Breast epithelium (tissue), 4 donors: ENCODE data around the gene SPATA12. TPM values are rescaled to one million over a fixed set of nuclear protein-coding genes. Genes with fewer than 3 reads are reported as not detected.

Experiments used
- DNase-seq, 2 donors: peaks; one replicate each; pipeline ENCODE4 v3.0.0-alpha.2; 2019; ENCODE audit warnings: low spot score in 2 of 2
- H3K27ac ChIP-seq, 2 donors: fragments of 200-600 bp; sonication (generic) in 1 of 2; one replicate each; pipeline ENCODE4 v1.5.1; 2016 to 2019; ENCODE audit warnings: mild to moderate bottlenecking in 1 of 2
- H3K27me3 ChIP-seq, 2 donors: fragments of 200-600 bp; sonication (generic) in 1 of 2; one replicate each; pipeline versions ENCODE4 v1.5.1 to v1.6.0; 2017 to 2019; ENCODE audit warnings: control low read depth in 1 of 2, mild to moderate bottlenecking in 1 of 2
- H3K36me3 ChIP-seq: fragments of 200-600 bp; one replicate; pipeline ENCODE4 v1.5.1; 2019
- H3K4me1 ChIP-seq, 2 donors: fragments of 200-600 bp; sonication (generic); one replicate each; pipeline ENCODE4 v1.5.1; 2016 to 2019; ENCODE audit warnings: control low read depth in 1 of 2
- H3K4me3 ChIP-seq, 3 donors: fragments of 200-600 bp; sonication (generic); 1 replicate in 2 of 3; 2 replicates in 1 of 3; pipeline ENCODE4 v1.5.1; 2016 to 2019; ENCODE audit warnings: mild to moderate bottlenecking in 3 of 3, moderate library complexity in 2 of 3
- H3K9me3 ChIP-seq, 2 donors: fragments of 200-600 bp; sonication (generic) in 1 of 2; one replicate each; pipeline ENCODE4 v1.5.1; 2016 to 2019; ENCODE audit warnings: control low read depth in 1 of 2
- POLR2A ChIP-seq: fragments of 450-650 bp; IDR thresholded peaks from one replicate; pipeline ENCODE4 v1.6.1; 2016; ENCODE audit warnings: antibody characterized with exemption, mild to moderate bottlenecking, moderate library complexity
- POLR2AphosphoS5 ChIP-seq, 3 donors: sonication (generic); formaldehyde crosslinking; IDR thresholded peaks; one replicate each; pipeline ENCODE4 v1.6.1; 2017; ENCODE audit warnings: antibody characterized with exemption in 3 of 3
- intact Hi-C: fragments of 100-400 bp; cut with DNase I; formaldehyde crosslinking; loops from one replicate; pipeline ENCODE4 v1.15.1; 2023; ENCODE audit warnings: low total_unique reads
- total RNA-seq, 3 donors: library from RNA; depleted of rRNA; stranded (reverse); fragments of >200 nt; gene quantifications; one replicate each; pipeline ENCODE4 v1.1.0, GENCODE V29; 2016
- TF ChIP-seq, protein P1 (sequence below), 3 donors: fragments of 450-650 bp; IDR thresholded peaks; one replicate each; pipeline ENCODE4 v1.5.1; 2016 to 2017; ENCODE audit warnings: antibody characterized with exemption in 3 of 3, mild to moderate bottlenecking in 3 of 3, moderate library complexity in 3 of 3

The SPATA12 gene
- total RNA-seq, 3 donors from 2014 or later: 0.29 TPM; not detected in 2

DNA sequence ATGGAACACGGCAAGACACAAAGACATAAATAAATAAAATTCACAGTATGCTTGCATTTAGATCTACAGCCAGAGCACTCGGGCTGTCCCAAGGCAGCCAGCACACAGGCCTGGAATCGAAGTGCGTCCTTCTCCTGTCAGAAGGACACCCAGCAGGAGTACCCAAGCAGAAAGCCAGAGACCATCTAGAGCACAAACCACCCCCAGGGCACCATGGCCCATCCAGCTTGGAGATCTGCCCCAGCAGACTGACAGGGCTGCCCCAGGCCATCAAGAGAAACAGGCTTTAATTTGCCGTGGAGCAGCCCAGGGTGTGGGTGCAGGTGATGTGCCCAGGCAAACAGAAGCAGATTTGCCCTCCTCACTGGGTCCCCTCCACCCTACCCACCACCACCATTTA, 7.8 kb upstream of the SPATA12 start:
- Histone ChIP-seq H3K27me3 (no peaks in the 10 kb centered on the region), H3K4me1 (no peaks in the 10 kb centered on the region), H3K36me3 (no peaks in the 10 kb centered on the region), H3K27ac (no peak overlapping the region), H3K4me3 (no peak overlapping the region), H3K9me3 (no peaks in the 10 kb centered on the region)
- DNase-seq: no peak
- TF ChIP-seq POLR2A (no peak), POLR2AphosphoS5 (IDR thresholded peaks at IDR 0.05) (no peak)
- TF ChIP-seq, protein P1, sequence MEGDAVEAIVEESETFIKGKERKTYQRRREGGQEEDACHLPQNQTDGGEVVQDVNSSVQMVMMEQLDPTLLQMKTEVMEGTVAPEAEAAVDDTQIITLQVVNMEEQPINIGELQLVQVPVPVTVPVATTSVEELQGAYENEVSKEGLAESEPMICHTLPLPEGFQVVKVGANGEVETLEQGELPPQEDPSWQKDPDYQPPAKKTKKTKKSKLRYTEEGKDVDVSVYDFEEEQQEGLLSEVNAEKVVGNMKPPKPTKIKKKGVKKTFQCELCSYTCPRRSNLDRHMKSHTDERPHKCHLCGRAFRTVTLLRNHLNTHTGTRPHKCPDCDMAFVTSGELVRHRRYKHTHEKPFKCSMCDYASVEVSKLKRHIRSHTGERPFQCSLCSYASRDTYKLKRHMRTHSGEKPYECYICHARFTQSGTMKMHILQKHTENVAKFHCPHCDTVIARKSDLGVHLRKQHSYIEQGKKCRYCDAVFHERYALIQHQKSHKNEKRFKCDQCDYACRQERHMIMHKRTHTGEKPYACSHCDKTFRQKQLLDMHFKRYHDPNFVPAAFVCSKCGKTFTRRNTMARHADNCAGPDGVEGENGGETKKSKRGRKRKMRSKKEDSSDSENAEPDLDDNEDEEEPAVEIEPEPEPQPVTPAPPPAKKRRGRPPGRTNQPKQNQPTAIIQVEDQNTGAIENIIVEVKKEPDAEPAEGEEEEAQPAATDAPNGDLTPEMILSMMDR (IDR thresholded peaks at IDR 0.05): no peak
- intact Hi-C loops: no loop called here

DNA sequence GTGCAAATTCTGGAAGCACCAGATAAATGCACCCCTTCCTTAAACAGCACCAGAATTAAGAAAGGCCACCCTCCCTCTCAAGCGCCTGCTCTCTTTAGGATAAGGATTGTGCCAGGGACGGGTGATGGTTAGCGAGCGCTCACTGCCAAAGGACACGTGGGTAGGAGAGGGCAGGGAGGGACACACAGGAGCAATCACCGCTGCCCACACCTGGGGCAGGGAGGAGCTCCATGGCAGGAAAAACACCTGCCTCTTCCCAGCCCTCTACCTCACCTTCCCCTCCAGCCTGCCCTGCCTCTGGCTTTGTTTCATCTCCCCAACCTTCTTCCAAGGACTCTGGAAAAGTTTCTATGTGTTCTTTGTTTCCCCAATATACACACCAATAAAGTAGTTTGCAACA, 7.3 kb upstream of the SPATA12 start:
- Histone ChIP-seq H3K27ac (no peak overlapping the region), H3K9me3 (no peaks in the 10 kb centered on the region), H3K4me3 (no peak overlapping the region), H3K27me3 (no peaks in the 10 kb centered on the region), H3K4me1 (no peaks in the 10 kb centered on the region), H3K36me3 (no peaks in the 10 kb centered on the region)
- intact Hi-C loops: no loop called here
- no peak for DNase-seq
- TF ChIP-seq POLR2AphosphoS5 (IDR thresholded peaks at IDR 0.05) (no peak), POLR2A (no peak)
- TF ChIP-seq, protein P1 (IDR thresholded peaks at IDR 0.05): no peak

DNA sequence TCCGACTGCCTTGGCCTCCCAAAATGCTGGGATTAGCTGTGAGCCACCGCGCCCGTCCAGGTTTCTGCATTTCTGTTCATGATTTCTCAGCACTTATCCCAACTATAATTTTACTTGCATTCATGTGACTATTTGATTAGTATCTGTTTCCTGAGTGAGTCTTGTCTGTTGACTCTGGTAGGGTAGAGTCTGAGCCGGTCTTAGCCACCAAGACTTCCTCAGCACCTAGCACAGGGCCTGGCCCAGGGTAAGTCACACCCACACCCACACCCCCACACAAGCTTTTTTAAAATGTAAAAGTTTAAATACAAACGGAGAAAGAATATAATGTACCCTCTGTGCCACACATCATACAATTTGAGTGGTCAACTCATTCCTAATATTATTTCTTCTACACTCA, 3.1 kb upstream of the SPATA12 start:
- intact Hi-C loops: no loop called here
- H3K4me1 ChIP-seq: no peaks in the 10 kb centered on the region
- no peak overlapping the region for H3K4me3 ChIP-seq
- H3K27me3 ChIP-seq: no peaks in the 10 kb centered on the region
- H3K27ac ChIP-seq: no peak overlapping the region
- no peak for DNase-seq
- H3K36me3 ChIP-seq: no peaks in the 10 kb centered on the region
- no peaks in the 10 kb centered on the region for H3K9me3 ChIP-seq
- no peak for TF ChIP-seq POLR2A
- TF ChIP-seq, protein P1 (IDR thresholded peaks at IDR 0.05): no peak
- TF ChIP-seq POLR2AphosphoS5 (IDR thresholded peaks at IDR 0.05): no peak

DNA sequence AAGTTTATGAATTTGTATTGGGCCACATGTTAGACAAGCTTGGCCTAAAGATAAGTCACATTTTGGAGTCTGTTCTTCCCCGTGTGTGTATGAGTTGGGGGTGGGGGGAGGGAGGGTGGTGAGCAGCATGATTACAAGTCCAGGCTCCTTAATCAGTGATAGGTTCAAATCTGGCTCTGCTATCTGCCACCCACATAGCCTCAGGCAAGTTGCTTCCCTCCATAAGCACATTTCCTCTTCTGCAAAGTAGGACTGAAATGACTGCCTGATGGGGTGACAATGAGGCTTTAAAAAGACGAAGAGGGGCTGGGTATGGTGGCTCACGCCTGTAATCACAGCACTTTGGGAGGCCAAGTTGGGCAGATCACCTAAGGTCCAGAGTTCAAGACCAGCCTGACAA, 1.1 kb upstream of the SPATA12 start:
- H3K9me3 ChIP-seq: no peaks in the 10 kb centered on the region
- intact Hi-C loops: no loop called here
- H3K4me1 ChIP-seq: no peaks in the 10 kb centered on the region
- TF ChIP-seq, protein P1 (IDR thresholded peaks at IDR 0.05): no peak
- TF ChIP-seq POLR2A: no peak
- TF ChIP-seq POLR2AphosphoS5 (IDR thresholded peaks at IDR 0.05): no peak
- DNase-seq: no peak
- H3K27me3 ChIP-seq: no peaks in the 10 kb centered on the region
- no peaks in the 10 kb centered on the region for H3K36me3 ChIP-seq
- H3K4me3 ChIP-seq: no peak overlapping the region
- H3K27ac ChIP-seq: peak overlapping the region in 1 of 2 donors; percentile 69

DNA sequence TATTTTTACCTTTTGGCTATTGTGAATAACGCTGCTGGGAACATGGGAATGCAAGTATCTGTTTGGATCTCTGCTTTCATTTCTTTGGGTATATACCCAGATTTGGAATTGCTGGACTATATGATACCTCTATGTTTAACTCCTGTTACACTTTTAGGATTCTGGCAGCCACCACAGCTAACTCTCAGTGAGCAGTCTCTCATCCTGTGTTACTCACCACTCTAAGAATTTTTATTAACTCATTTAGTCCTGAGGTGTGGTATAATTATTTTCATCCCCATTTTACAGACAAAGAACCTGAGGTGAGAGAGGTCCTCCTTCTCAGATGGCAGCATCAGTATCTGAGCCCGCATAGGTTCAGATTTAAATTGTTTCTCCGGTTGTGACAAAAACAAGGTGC, 1.1 kb downstream of the SPATA12 start:
- H3K27ac ChIP-seq: peak overlapping the region; percentile 69 to 80

More for the DNA sequence above, 1.1 kb downstream of the SPATA12 start:
- Histone ChIP-seq H3K27me3 (no peaks in the 10 kb centered on the region), H3K4me1 (no peaks in the 10 kb centered on the region), H3K4me3 (no peak overlapping the region), H3K36me3 (no peaks in the 10 kb centered on the region), H3K9me3 (no peaks in the 10 kb centered on the region)
- intact Hi-C loops: no loop called here
- no peak for DNase-seq
- TF ChIP-seq POLR2A: no peak
- TF ChIP-seq, protein P1 (IDR thresholded peaks at IDR 0.05): no peak
- no peak for TF ChIP-seq POLR2AphosphoS5 (IDR thresholded peaks at IDR 0.05)
